ENCODE data around the gene CD180.

DNA sequence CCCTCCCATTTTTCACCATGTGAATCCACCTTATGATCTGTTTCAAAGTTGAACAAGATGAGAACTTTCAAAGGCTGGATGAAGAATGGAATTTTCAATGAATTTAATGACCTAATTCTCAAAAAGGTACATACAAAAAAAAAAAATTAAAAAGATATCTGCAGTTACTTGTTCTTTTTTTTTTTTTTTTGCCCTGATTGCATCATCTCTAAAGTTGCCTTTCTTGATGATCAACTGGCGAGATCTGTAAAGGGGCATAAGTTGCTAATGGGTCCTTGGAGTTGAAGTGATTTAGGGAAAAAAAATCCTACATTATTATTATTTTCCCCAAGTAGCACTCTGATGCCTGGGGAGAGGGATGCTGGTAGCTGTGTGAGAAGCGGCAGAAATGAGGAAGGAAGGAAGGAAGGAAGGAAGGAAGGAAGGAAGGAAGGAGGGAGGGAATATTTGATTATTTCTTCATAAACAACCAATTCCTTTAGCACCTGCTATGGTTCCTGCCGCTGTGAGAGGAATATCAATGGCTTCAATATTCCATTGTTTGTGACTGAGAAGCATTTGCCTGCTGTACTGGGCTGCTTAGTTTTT is 48.8 kb upstream of the CD180 start:
- TF ChIP-seq, protein P1, sequence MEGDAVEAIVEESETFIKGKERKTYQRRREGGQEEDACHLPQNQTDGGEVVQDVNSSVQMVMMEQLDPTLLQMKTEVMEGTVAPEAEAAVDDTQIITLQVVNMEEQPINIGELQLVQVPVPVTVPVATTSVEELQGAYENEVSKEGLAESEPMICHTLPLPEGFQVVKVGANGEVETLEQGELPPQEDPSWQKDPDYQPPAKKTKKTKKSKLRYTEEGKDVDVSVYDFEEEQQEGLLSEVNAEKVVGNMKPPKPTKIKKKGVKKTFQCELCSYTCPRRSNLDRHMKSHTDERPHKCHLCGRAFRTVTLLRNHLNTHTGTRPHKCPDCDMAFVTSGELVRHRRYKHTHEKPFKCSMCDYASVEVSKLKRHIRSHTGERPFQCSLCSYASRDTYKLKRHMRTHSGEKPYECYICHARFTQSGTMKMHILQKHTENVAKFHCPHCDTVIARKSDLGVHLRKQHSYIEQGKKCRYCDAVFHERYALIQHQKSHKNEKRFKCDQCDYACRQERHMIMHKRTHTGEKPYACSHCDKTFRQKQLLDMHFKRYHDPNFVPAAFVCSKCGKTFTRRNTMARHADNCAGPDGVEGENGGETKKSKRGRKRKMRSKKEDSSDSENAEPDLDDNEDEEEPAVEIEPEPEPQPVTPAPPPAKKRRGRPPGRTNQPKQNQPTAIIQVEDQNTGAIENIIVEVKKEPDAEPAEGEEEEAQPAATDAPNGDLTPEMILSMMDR (IDR thresholded peaks at IDR 0.05), result no peak
- TF ChIP-seq POLR2A (IDR thresholded peaks at IDR 0.05), result no peak

Data from right lobe of liver (tissue), 4 donors.